Measurements from ENCODE around the gene NRF1. TPM values are rescaled to one million over a fixed set of nuclear protein-coding genes. Genes with fewer than 3 reads are reported as not detected.
"Not testable (repeated sequence)": the region's sequence is repeated elsewhere in the genome, so short reads cannot be mapped to it uniquely, and the experiment has no call there.

The NRF1 gene
- total and polyA plus RNA-seq, 10 donors, result 6.7 to 27.9 (median 20.9) TPM

DNA sequence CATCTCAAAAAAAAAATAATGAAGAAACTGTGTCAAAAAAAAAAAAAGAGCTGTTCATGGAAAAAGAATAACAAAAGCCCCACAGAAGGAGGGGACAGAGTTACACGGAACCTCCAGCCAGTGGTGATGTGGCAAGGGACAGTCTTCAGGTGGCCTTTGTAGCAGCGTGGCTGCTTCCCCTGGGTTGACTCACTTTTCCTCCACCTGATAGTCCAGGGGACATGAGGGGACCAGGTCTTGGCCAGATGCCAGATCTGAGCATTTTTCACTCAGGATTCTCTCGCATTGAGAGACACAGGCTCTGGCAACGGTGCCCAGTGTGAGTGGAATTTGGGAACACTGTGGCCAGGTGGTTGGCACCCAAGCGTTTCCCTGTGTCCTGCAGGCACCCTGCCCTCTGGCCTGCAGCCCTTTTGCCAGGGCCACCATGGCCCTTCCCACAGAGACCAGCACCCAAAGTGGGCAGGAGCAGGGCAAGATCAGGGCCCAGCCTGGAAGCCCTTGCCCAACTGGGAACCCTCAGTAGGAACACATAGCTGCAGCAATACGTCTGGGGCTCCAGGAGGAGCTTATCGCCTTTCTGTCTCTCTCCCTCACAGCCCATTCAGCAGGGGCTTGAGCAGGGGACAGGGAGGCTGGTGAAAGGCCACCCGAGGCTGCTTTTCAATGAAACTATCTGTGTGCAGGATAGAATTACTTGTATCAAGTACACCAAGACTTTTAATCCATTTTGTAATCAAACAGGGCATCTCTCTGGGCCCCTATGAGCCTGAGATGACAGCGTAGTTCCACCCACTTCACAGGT, 182.2 kb downstream of the NRF1 start:
- TF ChIP-seq POLR2AphosphoS5 (IDR thresholded peaks at IDR 0.05) (no peak), POLR2A (IDR thresholded peaks at IDR 0.05) (no peak)
- TF ChIP-seq, protein P1, sequence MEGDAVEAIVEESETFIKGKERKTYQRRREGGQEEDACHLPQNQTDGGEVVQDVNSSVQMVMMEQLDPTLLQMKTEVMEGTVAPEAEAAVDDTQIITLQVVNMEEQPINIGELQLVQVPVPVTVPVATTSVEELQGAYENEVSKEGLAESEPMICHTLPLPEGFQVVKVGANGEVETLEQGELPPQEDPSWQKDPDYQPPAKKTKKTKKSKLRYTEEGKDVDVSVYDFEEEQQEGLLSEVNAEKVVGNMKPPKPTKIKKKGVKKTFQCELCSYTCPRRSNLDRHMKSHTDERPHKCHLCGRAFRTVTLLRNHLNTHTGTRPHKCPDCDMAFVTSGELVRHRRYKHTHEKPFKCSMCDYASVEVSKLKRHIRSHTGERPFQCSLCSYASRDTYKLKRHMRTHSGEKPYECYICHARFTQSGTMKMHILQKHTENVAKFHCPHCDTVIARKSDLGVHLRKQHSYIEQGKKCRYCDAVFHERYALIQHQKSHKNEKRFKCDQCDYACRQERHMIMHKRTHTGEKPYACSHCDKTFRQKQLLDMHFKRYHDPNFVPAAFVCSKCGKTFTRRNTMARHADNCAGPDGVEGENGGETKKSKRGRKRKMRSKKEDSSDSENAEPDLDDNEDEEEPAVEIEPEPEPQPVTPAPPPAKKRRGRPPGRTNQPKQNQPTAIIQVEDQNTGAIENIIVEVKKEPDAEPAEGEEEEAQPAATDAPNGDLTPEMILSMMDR (IDR thresholded peaks at IDR 0.05 in 8 of 11, conservative IDR thresholded peaks at IDR 0.05 in 3 of 11), result no peak
- peak; percentile 47 for DNase-seq
- Histone ChIP-seq H3K27ac (no peak overlapping the region), H3K9me3 (no peaks in the 10 kb centered on the region), H3K4me1 (no peaks in the 10 kb centered on the region), H3K4me3 (no peak overlapping the region), H3K36me3 (no peaks in the 10 kb centered on the region), H3K27me3 (replicated peaks in 1 of 7) (peaks cover 0 to 27% (median 0%) of the 10 kb centered on the region in 7 donors)
- intact Hi-C loops (cut with DNase I; ENCODE audit: low total_unique reads), result no loop called here
- 66 to 86% (median 81%) methylated on average over 7 to 9 of the region's 9 CpGs for WGBS, 5 donors

DNA sequence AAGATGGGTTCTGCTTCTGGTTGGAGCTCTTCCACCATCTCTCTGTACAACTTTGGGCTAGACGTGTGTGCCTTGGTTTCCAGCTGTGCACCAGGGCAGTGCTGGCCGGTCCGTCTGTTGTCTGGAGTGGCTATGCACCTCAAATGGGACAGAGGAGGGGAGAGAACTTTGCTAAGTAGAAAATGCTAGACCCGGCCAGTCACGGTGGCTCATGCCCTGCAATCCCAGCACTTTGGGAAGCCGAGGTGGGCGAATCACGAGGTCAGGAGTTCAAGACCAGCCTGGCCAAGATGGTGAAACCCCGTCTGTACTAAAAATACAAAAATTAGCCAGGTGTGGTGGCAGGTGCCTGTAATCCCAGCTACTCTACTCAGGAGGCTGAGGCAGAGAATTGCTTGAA, 182.9 kb downstream of the NRF1 start:
- H3K4me1 ChIP-seq; H3K4me3 ChIP-seq; H3K9me3 ChIP-seq; intact Hi-C loops (cut with DNase I; ENCODE audit: low total_unique reads); H3K27ac ChIP-seq; H3K36me3 ChIP-seq: not testable (repeated sequence)
- 85 to 95% (median 92%) methylated on average over 6 to 9 of the region's 9 CpGs for WGBS, 5 donors
- H3K27me3 ChIP-seq (replicated peaks in 1 of 7), result peaks cover 0 to 20% (median 0%) of the 10 kb centered on the region in 7 donors
- DNase-seq, result peak; percentile 54

DNA sequence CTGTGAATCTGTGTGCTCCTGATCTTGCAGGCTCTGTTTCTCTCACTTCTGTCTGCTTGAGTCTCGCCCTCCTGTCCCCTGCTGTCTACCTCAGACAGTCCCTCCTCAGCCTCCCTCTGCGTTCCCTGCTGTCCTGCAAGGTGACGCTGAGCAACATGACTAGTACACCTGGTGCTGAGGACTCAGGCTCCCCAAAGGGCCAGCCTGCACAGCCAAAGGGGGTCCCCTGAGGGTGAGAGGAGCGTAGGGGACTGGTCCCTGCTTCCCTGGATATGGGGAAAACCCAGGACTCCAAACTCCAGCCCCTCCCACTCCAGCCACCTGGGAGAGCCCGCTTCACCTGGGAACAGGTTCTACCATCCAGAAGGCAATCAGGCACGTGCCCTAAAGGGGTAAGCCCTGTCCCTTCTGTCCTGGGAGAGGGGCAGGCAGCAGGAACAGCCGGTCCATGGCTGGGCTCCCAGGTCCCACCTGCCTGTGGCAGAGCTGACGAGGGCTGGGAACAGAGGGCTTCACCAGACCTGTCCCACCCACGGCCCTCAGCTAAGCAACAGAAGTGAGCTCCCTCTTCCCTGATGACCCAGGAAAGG, 184.8 kb downstream of the NRF1 start:
- intact Hi-C loops (cut with DNase I; ENCODE audit: low total_unique reads), result no loop called here
- Histone ChIP-seq H3K9me3 (no peaks in the 10 kb centered on the region), H3K4me1 (no peaks in the 10 kb centered on the region), H3K27me3 (replicated peaks in 1 of 7) (peaks cover 0 to 2% (median 0%) of the 10 kb centered on the region in 7 donors), H3K4me3 (no peak overlapping the region), H3K36me3 (no peaks in the 10 kb centered on the region), H3K27ac (no peak overlapping the region)
- 83 to 93% (median 92%) methylated on average over 9 of the region's 9 CpGs for WGBS, 5 donors
- peak; percentile 71 for DNase-seq
- no peak for TF ChIP-seq POLR2A (IDR thresholded peaks at IDR 0.05)
- no peak for TF ChIP-seq POLR2AphosphoS5 (IDR thresholded peaks at IDR 0.05)
- TF ChIP-seq, protein P1 (IDR thresholded peaks at IDR 0.05 in 8 of 11, conservative IDR thresholded peaks at IDR 0.05 in 3 of 11), result no peak

DNA sequence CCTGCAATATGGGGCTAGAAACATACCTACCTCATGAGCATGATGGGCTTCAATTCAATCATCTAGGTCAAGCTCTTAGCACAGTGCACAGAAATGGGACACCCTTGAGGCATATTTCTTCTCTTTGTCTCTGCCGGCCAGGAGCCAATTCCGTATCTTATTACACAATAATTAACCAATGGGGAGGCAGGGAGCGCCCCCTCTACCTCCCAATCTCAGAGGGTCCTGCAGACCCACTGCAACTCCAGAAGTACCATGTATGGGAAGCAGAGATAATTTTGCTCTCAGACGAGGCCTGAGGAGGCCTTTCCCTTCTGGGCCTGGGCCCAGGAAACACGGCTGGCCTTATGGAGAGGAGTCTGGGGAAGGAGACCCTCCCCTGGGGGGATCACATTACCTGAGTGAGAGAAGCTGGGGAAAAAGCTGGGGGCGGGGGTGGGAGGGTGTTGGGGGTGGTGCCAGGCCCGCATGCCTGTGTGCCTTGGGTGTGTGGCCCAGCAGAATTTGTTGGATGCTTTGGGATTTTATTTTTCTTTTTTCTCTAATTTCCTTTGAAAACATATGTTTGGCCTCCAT, 185.8 kb downstream of the NRF1 start:
- peak; percentile 29 for DNase-seq
- H3K27me3 ChIP-seq (replicated peaks in 1 of 7), result no peaks in the 10 kb centered on the region
- intact Hi-C loops (cut with DNase I; ENCODE audit: low total_unique reads), result no loop called here
- peak overlapping the region in 1 of 8 donors; percentile 15 for H3K27ac ChIP-seq
- no peaks in the 10 kb centered on the region for H3K9me3 ChIP-seq
- WGBS, 5 donors, result 67 to 89% (median 84%) methylated on average over 7 of the region's 7 CpGs
- H3K36me3 ChIP-seq, result no peaks in the 10 kb centered on the region
- H3K4me3 ChIP-seq, result no peak overlapping the region
- no peaks in the 10 kb centered on the region for H3K4me1 ChIP-seq
- TF ChIP-seq POLR2A (IDR thresholded peaks at IDR 0.05), result no peak
